Measurements from ENCODE around the gene ANKRD11. TPM values are rescaled to one million over a fixed set of nuclear protein-coding genes. Genes with fewer than 3 reads are reported as not detected.
"Not testable (repeated sequence)": the region's sequence is repeated elsewhere in the genome, so short reads cannot be mapped to it uniquely, and the experiment has no call there.

Gene ANKRD11
- total RNA-seq, 1 donor from 2014 or later, result 178 TPM

- peaks cover 61% of the 10 kb centered on the region for H3K4me1 Mint-ChIP-seq (ENCODE audit: low read depth)
- no peaks in the 10 kb centered on the region for H3K9me3 Mint-ChIP-seq (ENCODE audit: low read depth)
- no peak overlapping the region for H3K4me3 Mint-ChIP-seq (ENCODE audit: low read depth)
- no peaks in the 10 kb centered on the region for H3K27me3 Mint-ChIP-seq
- H3K36me3 Mint-ChIP-seq (ENCODE audit: insufficient read depth), result peaks cover 3% of the 10 kb centered on the region
- H3K27ac Mint-ChIP-seq, result peak overlapping the region; percentile 78
- TF ChIP-seq CTCF (IDR thresholded peaks at IDR 0.05; ENCODE audit: unreplicated experiment), result no peak
- DNase-seq (ENCODE audit: low spot score, unreplicated experiment), result no peak
Measured at GRCh38 chr16:89442588-89442987, 47.8 kb downstream of the ANKRD11 start.

GRCh38 chr16:89439659-89440058 is 50.7 kb downstream of the ANKRD11 start:
- no peak for DNase-seq (ENCODE audit: low spot score, unreplicated experiment)
- H3K9me3 Mint-ChIP-seq (ENCODE audit: low read depth), result no peaks in the 10 kb centered on the region
- H3K27ac Mint-ChIP-seq, result peak overlapping the region; percentile 70
- peaks cover 43% of the 10 kb centered on the region for H3K4me1 Mint-ChIP-seq (ENCODE audit: low read depth)
- H3K27me3 Mint-ChIP-seq, result no peaks in the 10 kb centered on the region
- TF ChIP-seq CTCF (IDR thresholded peaks at IDR 0.05; ENCODE audit: unreplicated experiment), result no peak
- H3K36me3 Mint-ChIP-seq (ENCODE audit: insufficient read depth), result peaks cover 9% of the 10 kb centered on the region
- no peak overlapping the region for H3K4me3 Mint-ChIP-seq (ENCODE audit: low read depth)

DNA sequence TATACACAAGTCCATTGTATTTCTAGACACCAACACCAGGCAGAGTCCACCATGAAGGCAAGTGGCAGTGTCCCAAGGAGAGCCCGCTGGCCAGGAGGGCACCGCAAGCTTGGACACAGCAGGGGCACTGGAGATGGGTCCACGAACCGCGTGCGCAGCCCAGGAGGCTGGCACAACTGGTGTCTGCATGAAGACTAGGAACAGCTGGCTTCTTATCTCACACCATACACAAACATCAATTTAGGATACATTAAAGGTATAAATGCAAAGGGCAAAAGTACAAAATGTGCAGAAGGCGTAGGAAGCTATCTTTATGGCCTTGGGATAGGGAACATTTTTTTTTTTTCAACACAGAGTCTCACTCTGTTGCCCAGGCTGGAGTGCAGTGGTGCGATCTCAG is 52.4 kb downstream of the ANKRD11 start:
- no peak for TF ChIP-seq CTCF (IDR thresholded peaks at IDR 0.05; ENCODE audit: unreplicated experiment)
- H3K27ac Mint-ChIP-seq, result no peak overlapping the region
- DNase-seq (ENCODE audit: low spot score, unreplicated experiment), result no peak
- H3K36me3 Mint-ChIP-seq (ENCODE audit: insufficient read depth), result peaks cover 9% of the 10 kb centered on the region
- H3K27me3 Mint-ChIP-seq, result no peaks in the 10 kb centered on the region
- no peak overlapping the region for H3K4me3 Mint-ChIP-seq (ENCODE audit: low read depth)
- no peaks in the 10 kb centered on the region for H3K9me3 Mint-ChIP-seq (ENCODE audit: low read depth)
- H3K4me1 Mint-ChIP-seq (ENCODE audit: low read depth), result peaks cover 29% of the 10 kb centered on the region

DNA sequence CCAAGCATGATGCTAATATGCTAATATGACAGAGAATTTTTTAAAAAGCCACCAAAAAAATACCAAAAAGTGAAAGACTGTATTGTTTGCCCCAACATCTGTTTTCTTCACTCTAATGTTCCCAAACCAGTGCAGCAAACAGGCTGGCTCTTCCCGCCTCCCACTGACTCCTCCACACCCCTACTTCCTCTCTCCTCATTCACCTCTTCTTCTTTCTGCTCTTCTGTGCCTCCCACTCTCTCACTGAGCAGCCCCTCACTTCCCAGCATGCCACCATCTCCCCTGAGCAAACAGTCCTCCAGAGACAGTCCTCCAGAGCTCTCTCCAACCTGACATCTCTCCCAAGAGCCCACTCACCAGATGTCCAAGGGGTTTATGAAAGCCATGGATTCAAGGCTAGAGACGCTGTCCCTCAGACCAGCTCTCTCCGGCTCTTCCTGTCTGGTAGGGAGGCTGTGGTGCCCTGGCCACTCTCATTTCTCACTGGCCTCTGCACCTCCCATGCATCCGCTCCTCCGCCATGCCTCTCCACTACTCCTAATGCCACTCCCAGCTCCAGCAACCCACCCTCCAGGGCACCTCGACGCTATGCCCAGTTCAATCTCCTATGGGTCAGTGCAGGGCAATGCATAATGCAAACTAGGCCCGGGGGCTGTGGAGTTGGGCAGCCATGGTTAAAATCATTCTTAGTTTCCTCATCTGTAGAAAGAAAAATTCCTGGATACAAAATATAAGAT is 52.9 kb downstream of the ANKRD11 start:
- Mint-ChIP-seq H3K36me3 (ENCODE audit: insufficient read depth) (peaks cover 9% of the 10 kb centered on the region), H3K4me1 (ENCODE audit: low read depth) (peaks cover 24% of the 10 kb centered on the region), H3K27me3 (no peaks in the 10 kb centered on the region), H3K4me3 (ENCODE audit: low read depth) (no peak overlapping the region), H3K27ac (peak overlapping the region; percentile 62), H3K9me3 (ENCODE audit: low read depth) (no peaks in the 10 kb centered on the region)
- no peak for DNase-seq (ENCODE audit: low spot score, unreplicated experiment)
- no peak for TF ChIP-seq CTCF (IDR thresholded peaks at IDR 0.05; ENCODE audit: unreplicated experiment)

DNA sequence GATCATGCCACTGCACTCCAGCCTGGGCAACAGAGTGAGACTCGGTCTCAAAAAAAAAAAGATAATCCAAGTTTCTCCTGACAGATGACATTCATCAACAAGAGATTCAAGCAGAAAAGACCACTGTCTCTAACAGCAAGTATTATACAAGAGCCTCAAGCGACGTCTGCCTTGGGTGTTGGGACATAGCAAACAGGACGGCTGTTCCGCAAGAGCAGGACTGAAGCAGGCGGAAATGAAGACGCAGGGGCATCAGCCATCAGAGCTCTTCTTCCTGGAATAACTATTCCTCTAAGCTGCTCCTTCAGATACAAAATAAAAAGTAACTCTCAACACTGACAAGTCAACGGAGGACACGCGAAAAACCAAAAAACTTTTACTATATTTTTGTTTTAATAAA is 54.0 kb downstream of the ANKRD11 start:
- no peak for DNase-seq (ENCODE audit: low spot score, unreplicated experiment)
- Mint-ChIP-seq H3K4me3 (ENCODE audit: low read depth) (no peak overlapping the region), H3K36me3 (ENCODE audit: insufficient read depth) (peaks cover 7% of the 10 kb centered on the region), H3K27ac (no peak overlapping the region), H3K9me3 (ENCODE audit: low read depth) (no peaks in the 10 kb centered on the region), H3K4me1 (ENCODE audit: low read depth) (peaks cover 18% of the 10 kb centered on the region), H3K27me3 (no peaks in the 10 kb centered on the region)
- TF ChIP-seq CTCF (IDR thresholded peaks at IDR 0.05; ENCODE audit: unreplicated experiment), result no peak

DNA sequence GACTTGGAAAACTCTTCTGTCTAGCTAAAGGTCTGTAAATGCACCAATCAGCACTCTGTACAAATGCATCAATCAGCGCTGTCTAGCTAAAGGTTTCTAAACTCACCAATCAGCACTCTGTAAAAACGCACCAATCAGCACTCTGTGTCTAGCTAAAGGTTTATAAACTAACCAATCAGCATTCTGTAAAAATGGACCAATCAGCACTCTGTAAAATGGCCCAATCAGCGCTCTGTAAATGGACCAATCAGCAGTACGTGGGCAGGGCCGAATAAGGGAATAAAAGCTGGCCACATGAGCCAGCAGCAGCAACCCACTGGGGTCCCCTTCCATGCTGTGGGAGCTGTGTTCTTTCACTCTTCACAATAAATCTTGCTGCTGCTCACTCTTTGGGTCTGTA is 55.3 kb downstream of the ANKRD11 start:
- H3K9me3 Mint-ChIP-seq (ENCODE audit: low read depth); H3K27me3 Mint-ChIP-seq; DNase-seq (ENCODE audit: low spot score, unreplicated experiment); H3K27ac Mint-ChIP-seq; H3K4me3 Mint-ChIP-seq (ENCODE audit: low read depth); H3K36me3 Mint-ChIP-seq (ENCODE audit: insufficient read depth): not testable (repeated sequence)
- peaks cover 14% of the 10 kb centered on the region for H3K4me1 Mint-ChIP-seq (ENCODE audit: low read depth)

All from progenitor cell of endocrine pancreas (in vitro differentiated cells).